Adrenal gland (tissue), 5 donors: ENCODE results near the gene ANK2.

Experiments
- CTCF ChIP-seq, 6 experiments: fragments of 450-650 bp in 4 of 6; fragments of 200-600 bp in 2 of 6; sonication (generic) in 1 of 6; IDR thresholded peaks; 1 replicate in 5 of 6; 2 replicates in 1 of 6; pipeline versions ENCODE4 v1.5.1 to v1.8.0; 2016 to 2021; ENCODE audit warnings: antibody characterized with exemption in 6 of 6, mild to moderate bottlenecking in 2 of 6, moderate library complexity in 1 of 6
- POLR2A ChIP-seq, 2 donors: fragments of 450-650 bp; IDR thresholded peaks; one replicate each; pipeline ENCODE4 v1.6.1; 2017; ENCODE audit warnings: antibody characterized with exemption in 2 of 2, mild to moderate bottlenecking in 2 of 2, moderate library complexity in 1 of 2
- donor health status: DM: no; HTN: no; CAD: no.

GRCh38 chr4:113026556-113026955 is 22.9 kb upstream of the ANK2 start:
- TF ChIP-seq CTCF (IDR thresholded peaks at IDR 0.05), result no peak
- TF ChIP-seq POLR2A (IDR thresholded peaks at IDR 0.05), result no peak
